K562 (cell line): ENCODE data around the gene NLRP12. TPM values are rescaled to one million over a fixed set of nuclear protein-coding genes. Genes with fewer than 3 reads are reported as not detected.

Experiments used
- ARID3B ChIP-seq: fragments of 250-450 bp; sonication (Bioruptor Pico); IDR thresholded peaks from 2 replicates; pipeline ENCODE4 v1.4.0; 2020; ENCODE audit warnings: borderline replicate concordance
- BCOR ChIP-seq: fragments of 450-650 bp; IDR thresholded peaks from 2 replicates; pipeline ENCODE4 v1.6.1; 2016
- ETV6 ChIP-seq, 3 experiments: fragments of 150-350 bp in 1 of 3; sonication (generic) in 1 of 3; formaldehyde crosslinking in 1 of 3; IDR thresholded peaks; 2 replicates each; pipeline versions ENCODE4 v1.6.1 to v1.8.0; 2014 to 2022; ENCODE audit warnings: borderline replicate concordance in 2 of 3, low read depth in 2 of 3, antibody characterized with exemption in 1 of 3, low read length in 1 of 3, mild to moderate bottlenecking in 1 of 3, missing genetic modification reagents in 1 of 3
- FOXP1 ChIP-seq: sonication (generic); formaldehyde crosslinking; IDR thresholded peaks from 2 replicates; pipeline ENCODE4 v1.8.0; 2022; ENCODE audit warnings: mild to moderate bottlenecking, missing genetic modification reagents
- NR2C1 ChIP-seq, 2 experiments: fragments of 450-650 bp; IDR thresholded peaks; 2 replicates each; pipeline ENCODE4 v1.6.1; 2017; ENCODE audit warnings: mild to moderate bottlenecking in 2 of 2, antibody characterized with exemption in 1 of 2, inconsistent platforms in 1 of 2, missing compliant biosample characterization in 1 of 2, missing genetic modification characterization in 1 of 2
- POLR2AphosphoS2 ChIP-seq: IDR thresholded peaks from 2 replicates; pipeline ENCODE4 v1.6.1; 2012; ENCODE audit warnings: low read length, improper control_type of control experiment
- POLR2AphosphoS5 ChIP-seq: IDR thresholded peaks from 2 replicates; pipeline ENCODE4 v1.6.1; 2011; ENCODE audit warnings: mild to moderate bottlenecking, low read depth, low read length, moderate library complexity; ENCODE audit not compliant: control insufficient read depth, insufficient read depth
- ZNF282 ChIP-seq: sonication (generic); formaldehyde crosslinking; IDR thresholded peaks from 2 replicates; pipeline ENCODE4 v1.8.1; 2023; ENCODE audit warnings: missing genetic modification reagents
- ZNF778 ChIP-seq: fragments of 450-650 bp; formaldehyde crosslinking; IDR thresholded peaks from 2 replicates; pipeline ENCODE4 v1.4.0; 2020; ENCODE audit warnings: mild to moderate bottlenecking, moderate library complexity
- ZZZ3 ChIP-seq: fragments of 450-650 bp; IDR thresholded peaks from 2 replicates; pipeline ENCODE4 v1.6.1; 2016; ENCODE audit warnings: antibody characterized with exemption, mild to moderate bottlenecking, moderate library complexity
- polyA plus RNA-seq, 8 experiments: library from polyadenylated mRNA; depleted of rRNA in 4 of 8; stranded (reverse) in 5 of 8; unstranded in 3 of 8; fragments of >200 nt; fragmentation: Nextera tagmentation in 2 of 8; fragmentation: Illumina TruSeq in 1 of 8; extraction: Ambion mirVana in 2 of 8; extraction: Trizol in 1 of 8; gene quantifications; 2 replicates each; pipeline versions ENCODE4 v1.2.1 to v1.2.3, GENCODE V29; 2011 to 2014; ENCODE audit warnings: inconsistent platforms in 1 of 8, missing spikeins in 1 of 8
- total RNA-seq, 7 experiments: library from RNA; depleted of rRNA in 6 of 7; stranded (reverse); fragments of >200 nt in 6 of 7; fragmentation: Illumina TruSeq in 2 of 7; extraction: Trizol in 2 of 7; gene quantifications; 2 replicates each; pipeline versions ENCODE4 v1.2.1 to v1.2.3, GENCODE V29; 2011 to 2021; ENCODE audit warnings: low replicate concordance in 1 of 7
- TF ChIP-seq, protein P1 (sequence below): IDR thresholded peaks from 3 replicates; pipeline ENCODE4 v1.6.1; 2011; ENCODE audit warnings: borderline replicate concordance, mild to moderate bottlenecking, moderate library complexity; ENCODE audit not compliant: insufficient read length; ENCODE audit errors: extremely low read depth

The NLRP12 gene
- total and polyA plus RNA-seq, 9 of the 15 experiments (the other 6 are each of a cell fraction or from before 2014, with no cell fraction given): not detected

DNA sequence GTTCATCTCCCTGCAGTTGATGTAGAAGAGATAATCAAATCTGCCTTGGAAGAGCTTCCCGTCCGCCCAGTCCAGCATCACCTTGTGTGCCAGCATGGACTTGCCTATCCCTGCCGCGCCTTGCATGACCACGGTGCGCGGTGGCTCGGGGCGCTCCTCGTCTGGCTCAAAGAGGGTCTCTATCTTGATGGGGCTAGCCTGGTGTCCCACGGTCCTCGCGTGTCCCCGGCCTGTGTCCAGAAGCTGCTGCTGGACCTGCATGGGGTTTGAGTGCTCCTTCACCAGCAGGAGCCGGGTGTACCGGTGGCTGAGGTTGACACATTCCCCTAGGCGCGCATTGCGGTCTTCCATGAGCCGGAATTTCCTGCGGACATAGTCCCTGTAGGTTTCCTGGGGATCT, 13.2 kb downstream of the NLRP12 start (continued):
- no peak for TF ChIP-seq ZNF778 (CRISPR knock-in tag)
- no peak for TF ChIP-seq POLR2AphosphoS2
- no peak for TF ChIP-seq ZZZ3
- no peak for TF ChIP-seq ARID3B
- no peak for TF ChIP-seq NR2C1 (IDR thresholded peaks at IDR 0.05)
- TF ChIP-seq NR2C1 (tag; IDR thresholded peaks at IDR 0.05): no peak
- no peak for TF ChIP-seq ETV6 (IDR thresholded peaks at IDR 0.05; ENCODE audit: borderline replicate concordance in 1 of 2, low read depth in 2 of 2, low read length in 1 of 2)
- no peak for TF ChIP-seq ETV6 (CRISPR knock-in tag; IDR thresholded peaks at IDR 0.05; ENCODE audit: borderline replicate concordance)
- TF ChIP-seq, protein P1, sequence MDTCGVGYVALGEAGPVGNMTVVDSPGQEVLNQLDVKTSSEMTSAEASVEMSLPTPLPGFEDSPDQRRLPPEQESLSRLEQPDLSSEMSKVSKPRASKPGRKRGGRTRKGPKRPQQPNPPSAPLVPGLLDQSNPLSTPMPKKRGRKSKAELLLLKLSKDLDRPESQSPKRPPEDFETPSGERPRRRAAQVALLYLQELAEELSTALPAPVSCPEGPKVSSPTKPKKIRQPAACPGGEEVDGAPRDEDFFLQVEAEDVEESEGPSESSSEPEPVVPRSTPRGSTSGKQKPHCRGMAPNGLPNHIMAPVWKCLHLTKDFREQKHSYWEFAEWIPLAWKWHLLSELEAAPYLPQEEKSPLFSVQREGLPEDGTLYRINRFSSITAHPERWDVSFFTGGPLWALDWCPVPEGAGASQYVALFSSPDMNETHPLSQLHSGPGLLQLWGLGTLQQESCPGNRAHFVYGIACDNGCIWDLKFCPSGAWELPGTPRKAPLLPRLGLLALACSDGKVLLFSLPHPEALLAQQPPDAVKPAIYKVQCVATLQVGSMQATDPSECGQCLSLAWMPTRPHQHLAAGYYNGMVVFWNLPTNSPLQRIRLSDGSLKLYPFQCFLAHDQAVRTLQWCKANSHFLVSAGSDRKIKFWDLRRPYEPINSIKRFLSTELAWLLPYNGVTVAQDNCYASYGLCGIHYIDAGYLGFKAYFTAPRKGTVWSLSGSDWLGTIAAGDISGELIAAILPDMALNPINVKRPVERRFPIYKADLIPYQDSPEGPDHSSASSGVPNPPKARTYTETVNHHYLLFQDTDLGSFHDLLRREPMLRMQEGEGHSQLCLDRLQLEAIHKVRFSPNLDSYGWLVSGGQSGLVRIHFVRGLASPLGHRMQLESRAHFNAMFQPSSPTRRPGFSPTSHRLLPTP: no peak
- no peak for TF ChIP-seq FOXP1 (CRISPR knock-in tag)
- no peak for TF ChIP-seq BCOR
- TF ChIP-seq ZNF282 (CRISPR knock-in tag): no peak
- TF ChIP-seq POLR2AphosphoS5: no peak
